ENCODE measurements around the gene LRRC8B. TPM values are rescaled to one million over a fixed set of nuclear protein-coding genes. Genes with fewer than 3 reads are reported as not detected.

The LRRC8B gene
- 26.6 TPM for total RNA-seq

GRCh38 chr1:89524369-89525168, at the start of gene LRRC8B:
Gene LRRC8B, plus strand, starts transcription at chr1:89524829. Its CDS starts 57,822 bp downstream, at chr1:89582651.

GRCh38 chr1:89632657-89633247, 108.1 kb downstream of the LRRC8B start, which contains the start of gene LRRC8C:
Gene LRRC8C, plus strand, starts transcription at chr1:89633120. Its CDS starts 53,354 bp downstream, at chr1:89686474.

Other genes starting within 250 kb of the LRRC8B start
- gene GBP6, start 160.8 kb upstream of the LRRC8B start, total RNA-seq: 0.31 TPM
- 8.5 TPM for gene LRRC8C, start 108.3 kb downstream of the LRRC8B start, total RNA-seq

All from parietal lobe (tissue), 1 donor.